Stimulated activated CD4-positive, alpha-beta T cell treated with anti-CD3 and anti-CD28 coated beads, Interleukin-15, amount 100 ng/mL, for 48 hours (primary cell): ENCODE measurements around the gene AMBN.
"Not testable (repeated sequence)": the region's sequence is repeated elsewhere in the genome, so short reads cannot be mapped to it uniquely, and the experiment has no call there.

Experiments
- DNase-seq, 2 donors: peaks; one replicate each; pipeline ENCODE4 v3.0.0-alpha.2; 2020; ENCODE audit warnings: low read depth in 2 of 2

AMBN gene

DNA sequence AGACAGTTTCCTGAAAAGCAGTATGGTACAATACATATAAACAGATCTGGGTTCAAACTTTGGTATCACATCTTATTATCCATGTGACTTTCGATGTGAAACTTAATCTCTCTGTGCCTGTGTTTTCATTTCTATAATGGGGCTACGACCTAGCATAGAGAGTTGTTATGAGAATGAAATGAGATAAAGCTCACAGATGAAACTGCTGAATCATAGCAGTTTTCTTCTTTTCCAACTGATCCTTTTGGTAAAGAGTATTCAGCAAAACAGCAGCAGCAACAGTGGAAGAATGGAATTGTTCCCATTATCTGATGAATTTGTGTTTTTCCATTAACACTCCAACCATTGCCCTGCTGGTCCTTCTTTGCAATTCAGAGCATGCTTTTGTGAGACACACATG is 16.3 kb downstream of the AMBN start:
- no peak for DNase-seq

DNA sequence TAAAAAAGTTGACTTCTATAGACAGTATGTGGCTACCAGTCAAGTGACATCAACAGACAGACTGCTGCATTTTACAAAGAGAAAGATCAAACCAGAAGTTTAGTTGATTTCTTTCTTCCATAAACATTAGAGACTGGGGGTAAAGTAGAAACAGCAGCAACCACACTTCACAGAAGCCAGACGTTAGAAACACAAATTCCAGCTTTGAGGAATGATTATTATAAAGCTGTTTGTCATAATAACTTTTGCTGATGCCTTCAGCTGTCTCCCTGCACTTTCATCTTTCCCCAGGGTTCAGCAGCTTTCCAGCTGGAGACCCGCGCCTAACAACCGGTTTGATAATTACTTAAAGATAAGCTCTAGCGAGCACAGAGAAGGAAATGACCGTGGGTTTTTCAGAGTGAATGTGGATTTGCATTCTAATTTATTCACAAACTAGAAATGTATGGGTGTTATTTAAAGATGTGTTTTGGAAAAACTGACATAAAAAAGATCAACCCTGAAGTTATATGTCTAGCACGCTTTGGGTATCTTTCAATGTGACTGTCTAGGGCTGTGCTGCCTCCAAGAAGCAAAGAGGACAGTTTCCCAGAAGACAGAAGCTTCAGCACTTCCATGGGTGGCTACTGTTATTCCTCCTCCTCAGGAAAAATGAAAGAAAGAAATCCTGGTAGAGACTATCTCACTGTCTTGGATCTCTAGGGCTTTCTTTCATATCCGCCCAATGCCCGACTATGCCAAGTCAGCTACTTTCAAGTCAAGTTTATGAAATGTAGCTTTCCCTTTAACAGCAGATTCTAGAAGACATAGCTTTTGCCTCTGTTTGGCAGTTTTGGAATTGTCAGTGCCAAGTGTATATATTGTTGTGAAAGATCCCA is 21.5 kb downstream of the AMBN start:
- DNase-seq, result no peak

DNA sequence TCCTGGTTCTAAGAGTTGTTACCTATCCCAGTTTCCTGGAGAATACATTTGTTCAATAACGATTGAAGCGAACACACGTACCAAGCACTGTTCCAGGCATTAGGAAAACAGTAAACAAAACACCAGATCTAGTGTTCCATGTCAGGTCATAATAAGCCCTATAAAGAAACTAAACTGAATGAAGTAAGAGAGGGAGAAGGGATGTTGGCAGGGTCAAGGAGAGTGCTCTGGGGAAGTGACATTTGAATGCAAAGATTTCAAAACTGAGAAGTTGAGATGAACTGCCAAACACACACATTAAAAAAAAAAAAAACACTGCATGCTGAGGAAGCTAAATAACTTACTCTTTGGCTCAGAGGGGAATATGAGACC is 22.1 kb downstream of the AMBN start:
- DNase-seq, result no peak

DNA sequence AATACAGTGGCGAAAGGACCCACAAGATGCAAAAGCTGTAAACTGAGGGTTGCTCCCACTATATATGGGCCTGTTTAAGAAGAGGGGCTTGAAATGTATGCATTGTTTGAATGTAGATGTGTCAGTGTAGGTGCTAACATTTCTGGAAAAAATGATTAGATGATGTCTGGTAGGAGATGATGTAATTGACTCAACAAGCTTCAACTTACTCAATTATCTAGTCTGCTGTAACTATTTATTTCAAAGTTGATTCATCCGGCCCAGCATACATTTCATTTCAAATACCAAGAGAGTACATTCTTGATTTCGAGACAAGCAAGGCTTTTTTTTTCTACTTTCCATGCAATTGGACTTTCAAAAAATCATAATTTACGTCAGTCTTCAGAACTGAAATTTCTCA is 27.2 kb downstream of the AMBN start:
- no peak for DNase-seq

DNA sequence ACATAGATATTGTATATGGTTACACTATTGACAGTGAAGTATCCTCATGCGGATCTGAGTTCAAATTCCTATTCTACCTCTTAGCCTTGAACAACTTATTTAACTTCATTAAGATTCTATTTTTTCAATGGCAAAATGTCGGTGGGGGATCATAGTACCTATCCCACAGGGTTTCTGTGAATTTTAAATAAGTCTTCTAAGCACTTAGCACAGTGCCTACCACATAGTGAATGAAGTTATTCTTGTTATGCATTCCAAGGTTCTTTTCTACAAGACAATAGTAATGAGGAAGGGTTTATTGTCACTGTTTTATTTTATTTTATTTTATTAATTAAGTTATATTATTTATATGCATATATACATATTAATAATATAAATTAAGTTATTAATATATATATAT is 27.7 kb downstream of the AMBN start:
- DNase-seq, result no peak

DNA sequence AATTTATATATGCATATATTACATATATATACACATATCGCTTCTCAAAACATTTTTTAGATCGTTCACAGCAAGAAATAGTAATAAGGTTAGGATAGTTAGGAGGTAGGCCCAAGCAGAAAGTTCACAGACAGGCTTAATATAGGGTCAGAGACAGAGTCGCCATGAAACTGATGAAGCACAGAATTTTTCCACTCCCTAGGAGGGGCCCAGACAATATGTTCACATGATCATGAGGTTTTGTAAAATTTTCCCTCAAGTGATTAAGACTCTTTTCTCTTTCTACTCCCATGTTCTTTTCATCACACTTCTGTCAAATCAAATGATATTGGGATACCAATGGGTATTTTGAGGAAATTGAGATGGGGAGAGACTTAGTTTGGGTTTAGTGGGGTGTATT is 31.3 kb downstream of the AMBN start:
- DNase-seq, result no peak

DNA sequence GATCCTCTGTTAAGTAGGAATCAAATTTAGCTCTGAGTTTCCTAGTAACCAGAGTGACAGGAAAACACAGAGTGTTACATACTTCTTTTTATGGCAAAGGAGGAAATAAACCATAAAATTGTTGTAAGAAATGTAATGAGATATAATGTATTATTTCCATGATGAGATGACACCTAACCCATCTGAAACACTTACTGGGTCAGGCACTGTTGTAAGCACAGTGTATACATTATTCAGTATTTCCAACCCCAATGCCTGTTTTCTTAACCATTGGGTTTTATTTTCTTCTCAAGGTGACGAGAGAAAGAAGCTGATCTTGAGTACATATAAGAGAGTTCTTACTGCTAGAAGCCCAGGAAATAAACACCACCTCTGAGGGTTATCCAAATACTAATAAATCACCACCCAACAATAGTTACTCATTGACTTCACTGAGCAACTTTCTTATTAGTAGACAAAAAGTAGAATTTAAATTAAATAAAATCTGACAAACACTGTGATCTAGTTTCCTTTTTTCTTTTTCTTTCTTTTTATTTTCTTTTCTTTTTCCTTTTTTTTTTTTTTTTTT is 32.3 kb downstream of the AMBN start:
- DNase-seq, result no peak

DNA sequence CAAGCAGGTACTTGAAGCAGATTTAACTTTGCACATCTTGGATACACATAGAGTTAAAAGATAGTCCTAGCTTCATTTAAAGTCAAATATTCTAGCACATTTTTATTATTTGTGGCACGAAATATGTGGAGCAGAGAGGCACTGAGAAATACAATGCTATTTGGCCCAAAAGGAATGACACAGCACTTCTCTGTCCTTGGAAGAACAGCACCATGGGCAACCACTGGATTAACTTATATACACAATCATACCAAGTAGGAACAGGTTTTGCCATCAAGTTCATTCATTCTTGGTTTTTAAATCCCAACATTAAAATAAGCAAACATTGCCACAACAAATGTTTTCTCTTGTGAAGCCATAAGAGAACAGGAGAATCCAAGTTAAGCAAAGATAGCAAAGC is 35.6 kb downstream of the AMBN start:
- no peak for DNase-seq

DNA sequence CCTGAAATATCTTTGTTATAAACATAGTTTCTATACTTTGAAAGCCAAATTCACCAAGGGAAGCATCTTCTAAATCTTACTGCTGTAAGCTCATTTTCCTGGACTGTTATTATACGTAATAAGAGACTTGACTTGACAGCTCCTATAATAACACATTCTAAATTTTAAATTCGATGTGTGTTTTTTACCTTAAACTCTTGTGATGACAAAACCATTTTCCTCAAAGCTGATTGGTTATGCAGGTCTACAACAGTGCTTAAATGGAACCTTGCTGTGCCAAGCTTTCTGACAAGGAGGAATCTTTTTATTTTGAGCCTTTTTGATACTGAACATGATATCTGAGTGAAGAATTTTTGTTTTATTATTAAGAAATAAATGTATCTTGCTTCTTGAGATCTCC is 36.4 kb downstream of the AMBN start, which contains the start of gene ENAM:
Gene ENAM, plus strand, starts transcription at position 301 of the 400 bp plus-strand sequence. CDS start 757 bp downstream, outside the sequence.
- no peak for DNase-seq

DNA sequence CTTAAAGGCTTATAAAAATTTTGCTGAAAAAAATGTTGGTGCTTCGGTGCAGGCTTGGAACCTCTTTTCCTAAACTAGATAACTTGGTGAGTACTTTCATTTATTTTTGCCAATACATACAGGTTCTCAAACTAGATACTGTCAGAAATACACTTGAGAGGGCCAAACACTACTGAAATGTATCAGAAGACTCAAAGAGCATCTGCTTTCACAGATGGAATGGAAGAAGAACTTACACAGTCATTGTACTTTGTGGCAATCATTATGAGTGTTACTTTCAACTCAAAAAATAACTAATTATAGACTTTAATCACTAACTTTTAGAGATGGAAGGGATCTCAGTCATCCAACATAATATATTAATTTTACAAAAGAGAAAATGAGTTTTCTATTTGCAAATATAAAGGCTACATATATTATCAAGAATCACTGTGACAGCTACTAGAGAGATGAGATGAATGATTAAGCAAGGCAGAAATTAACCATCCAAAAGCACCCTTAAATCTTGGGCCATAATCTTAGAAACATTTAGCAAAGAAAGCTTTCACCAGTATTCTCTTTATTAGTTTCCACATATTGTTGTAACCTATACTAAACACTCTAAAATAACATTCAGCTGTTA is 37.5 kb downstream of the AMBN start:
- DNase-seq, result no peak

DNA sequence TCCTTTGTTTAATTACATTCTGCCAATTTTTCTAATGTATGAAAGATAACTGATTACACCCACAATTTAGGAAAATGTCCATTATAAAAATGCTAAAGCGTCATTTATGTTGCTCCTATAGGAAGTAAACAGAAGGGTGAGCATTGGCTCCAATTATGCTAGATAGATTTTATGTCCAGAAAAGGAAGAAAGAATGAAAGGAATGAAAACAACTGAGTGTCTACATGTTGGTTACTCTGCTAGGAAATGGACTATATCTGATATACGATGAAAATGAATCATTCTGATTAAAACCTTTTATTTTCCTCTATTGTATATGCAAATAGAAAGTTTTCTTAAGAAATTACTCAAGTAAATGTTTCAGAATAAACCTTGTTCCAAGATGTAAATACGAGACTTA is 38.1 kb downstream of the AMBN start:
- no peak for DNase-seq

DNA sequence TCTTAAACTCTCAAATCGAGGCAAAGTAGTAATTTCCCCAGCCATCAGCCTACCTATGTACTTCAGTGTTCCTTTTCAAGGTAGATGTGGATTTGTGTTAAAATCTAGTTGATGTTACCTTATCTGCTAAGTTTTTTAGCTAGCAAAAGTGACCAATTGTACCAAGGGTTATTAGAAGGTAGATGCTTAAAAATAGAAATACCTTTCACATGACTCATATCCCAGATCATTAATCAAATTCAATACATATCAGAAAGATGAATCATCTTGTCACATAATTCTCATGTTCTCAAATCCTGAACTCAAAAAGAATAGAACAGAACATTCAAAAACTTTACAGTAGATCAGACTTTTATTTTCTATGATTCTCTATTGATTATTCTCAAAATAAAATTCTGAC is 40.0 kb downstream of the AMBN start:
- no peak for DNase-seq

DNA sequence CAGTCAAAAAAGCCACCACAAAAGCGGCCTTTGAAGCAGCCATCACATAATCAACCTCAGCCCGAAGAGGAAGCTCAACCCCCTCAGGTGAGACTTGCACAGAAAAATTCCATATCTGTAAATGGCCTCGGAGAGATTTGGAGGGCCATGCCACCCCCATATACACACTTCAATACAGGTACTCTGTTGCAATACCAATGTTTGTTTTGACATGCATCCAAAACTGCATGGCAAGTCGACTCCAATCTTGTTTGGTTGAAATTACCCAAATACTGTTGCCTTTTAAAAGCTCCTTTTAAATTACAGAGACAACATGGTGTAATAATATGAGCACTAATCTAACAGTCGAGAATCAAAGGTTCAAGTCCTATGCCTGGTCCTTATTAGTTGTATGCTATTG is 42.4 kb downstream of the AMBN start:
- no peak for DNase-seq

DNA sequence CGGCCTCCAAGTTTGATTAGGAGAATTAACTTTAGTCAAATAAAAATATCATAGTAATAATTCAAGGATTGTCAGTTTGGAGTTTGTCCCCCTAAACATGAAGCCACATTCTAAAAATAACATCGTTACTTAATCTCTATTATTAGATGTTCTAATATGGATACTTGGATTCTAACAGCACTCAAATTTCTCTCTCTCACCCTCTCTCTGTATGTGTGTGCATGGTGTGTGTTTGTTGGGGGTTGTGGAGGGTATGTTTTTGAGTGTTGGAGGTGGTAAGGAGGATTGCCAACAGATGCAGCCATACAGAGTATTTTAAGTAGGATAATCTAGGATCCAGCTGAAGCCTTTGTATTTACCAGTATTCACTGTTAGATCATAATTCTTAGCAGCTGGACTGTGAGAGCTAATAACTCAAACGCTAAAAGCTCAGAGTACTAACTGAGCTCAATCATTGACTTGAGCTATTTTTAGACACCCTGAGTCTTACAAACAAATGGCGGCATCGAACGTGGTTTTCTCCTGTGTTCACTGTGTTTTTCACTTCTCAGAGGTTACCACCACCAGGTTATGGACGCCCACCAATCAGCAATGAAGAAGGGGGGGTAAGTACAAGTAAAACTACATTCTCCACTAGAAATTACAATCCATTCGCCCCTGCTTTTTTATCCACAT is 45.3 kb downstream of the AMBN start:
- no peak for DNase-seq

DNA sequence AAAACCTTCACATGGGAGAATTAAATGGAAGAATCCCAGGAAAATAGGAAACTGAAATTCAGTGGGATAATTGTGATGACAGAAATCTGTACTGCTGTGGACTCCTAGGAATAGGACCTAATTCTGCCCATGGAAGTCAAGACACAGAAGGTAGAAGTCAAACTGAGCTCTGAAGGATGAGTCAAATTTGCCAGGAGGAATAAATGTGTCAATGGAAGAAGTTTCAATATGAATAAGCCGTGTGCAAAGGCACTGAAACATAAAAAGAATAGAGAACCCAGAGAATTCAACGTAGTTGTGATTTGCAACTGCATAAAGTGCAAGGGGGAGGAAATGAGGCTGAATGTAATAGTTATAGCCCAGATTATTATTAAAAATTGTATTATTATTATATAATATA is 48.1 kb downstream of the AMBN start:
- no peak for DNase-seq

DNA sequence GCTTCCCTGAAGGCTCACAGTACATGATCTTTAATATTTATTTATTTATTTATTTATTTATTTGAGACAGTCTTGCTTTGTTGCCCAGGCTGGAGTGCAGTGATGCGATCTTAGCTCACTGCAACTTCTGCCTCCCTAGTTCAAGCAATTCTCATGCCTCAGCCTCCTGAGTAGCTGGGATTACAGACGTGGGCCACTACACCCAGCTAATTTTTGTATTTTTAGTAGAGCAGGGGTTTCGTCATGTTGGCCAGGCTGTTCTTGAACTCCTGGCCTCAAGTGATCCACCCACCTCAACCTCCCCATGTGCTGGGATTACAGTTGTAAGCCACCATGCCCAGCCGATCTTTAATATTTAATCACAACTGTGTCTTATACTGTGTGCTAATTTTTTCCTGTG is 58.7 kb downstream of the AMBN start:
- DNase-seq, result not testable (repeated sequence)

DNA sequence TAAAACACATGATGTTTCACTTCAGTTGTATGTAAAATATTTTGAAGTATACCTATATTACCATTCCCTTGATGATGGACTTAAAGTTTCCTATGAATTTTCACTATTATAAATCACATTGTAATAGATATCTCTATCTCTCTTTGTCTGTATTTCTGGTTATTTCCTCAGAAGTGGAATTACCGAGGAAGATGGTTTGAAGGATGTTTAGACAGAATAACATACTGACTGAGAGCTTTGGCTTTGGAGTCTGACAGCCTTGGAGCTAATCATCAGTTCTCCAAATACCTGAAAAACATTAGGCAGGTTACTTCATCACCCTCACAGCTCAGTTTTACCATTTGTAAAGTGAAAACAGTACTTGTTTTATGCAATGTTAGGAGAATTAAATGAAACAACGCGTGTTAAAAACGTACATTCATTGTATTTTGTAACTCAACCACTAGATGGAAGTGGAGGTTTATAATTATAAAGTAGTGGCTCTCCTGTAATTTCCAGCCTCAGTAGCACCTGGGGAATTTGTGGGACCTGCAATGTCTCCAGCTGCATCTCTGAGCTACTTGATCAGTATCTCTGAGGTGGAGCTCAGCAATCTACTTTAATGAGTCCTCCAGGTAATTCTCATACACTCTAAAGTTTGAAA is 59.9 kb downstream of the AMBN start:
- no peak for DNase-seq

DNA sequence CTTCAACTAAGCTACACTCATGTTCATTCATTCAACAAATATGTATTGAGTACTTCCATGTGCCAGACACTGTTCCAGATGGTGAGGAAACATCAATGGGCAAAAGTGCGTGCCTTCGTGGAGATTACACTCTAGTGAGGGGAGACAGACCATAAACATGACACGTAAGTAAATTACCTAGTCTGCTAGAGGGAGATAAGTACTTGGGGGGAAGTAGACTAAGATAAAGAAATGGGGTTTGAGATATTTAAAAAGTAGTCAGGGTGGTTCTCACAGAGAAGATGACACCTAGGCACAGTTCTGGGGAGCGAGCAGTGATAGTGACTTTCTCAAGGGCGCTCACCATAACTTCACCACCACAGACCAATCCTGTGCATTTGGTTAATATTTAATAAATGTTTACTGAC is 62.6 kb downstream of the AMBN start:
- no peak for DNase-seq
